ENCODE data around the gene PIGZ.

PIGZ gene

DNA sequence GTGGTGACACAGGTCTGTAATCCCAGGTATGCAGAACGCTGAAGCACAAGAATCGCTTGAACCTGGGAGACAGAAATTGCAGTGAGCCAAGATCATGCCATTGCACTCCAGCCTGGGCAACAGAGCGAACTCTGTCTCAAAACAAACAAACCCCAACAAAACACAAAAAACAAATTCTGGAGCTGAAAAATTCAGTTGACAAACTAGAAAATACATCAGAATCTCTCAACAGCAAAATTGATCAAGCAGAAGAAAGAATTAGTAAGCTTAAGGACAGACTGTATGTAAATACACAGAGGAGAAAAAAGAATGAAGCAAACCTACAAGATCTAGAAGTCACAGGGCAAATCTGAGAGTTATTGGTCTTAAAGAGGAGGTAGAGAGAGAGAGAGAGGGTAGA lies 51.6 kb downstream of the PIGZ start:
- Histone ChIP-seq H3K27me3 (ENCODE audit: low read depth, low read length) (no peaks in the 10 kb centered on the region), H3K36me3 (ENCODE audit: control insufficient read depth in 1 of 2, insufficient read depth in 2 of 2, low read length in 2 of 2) (peaks cover 9 to 12% of the 10 kb centered on the region in 2 donors), H3K27ac (ENCODE audit: low read length) (no peak overlapping the region), H3K9me3 (ENCODE audit: control insufficient read depth in 1 of 2, low read length in 2 of 2) (no peaks in the 10 kb centered on the region), H3K4me1 (ENCODE audit: control insufficient read depth in 1 of 2, insufficient read depth in 2 of 2, low read length in 2 of 2) (no peaks in the 10 kb centered on the region), H3K4me3 (ENCODE audit: low read depth in 1 of 2, low read length in 2 of 2) (no peak overlapping the region)

DNA sequence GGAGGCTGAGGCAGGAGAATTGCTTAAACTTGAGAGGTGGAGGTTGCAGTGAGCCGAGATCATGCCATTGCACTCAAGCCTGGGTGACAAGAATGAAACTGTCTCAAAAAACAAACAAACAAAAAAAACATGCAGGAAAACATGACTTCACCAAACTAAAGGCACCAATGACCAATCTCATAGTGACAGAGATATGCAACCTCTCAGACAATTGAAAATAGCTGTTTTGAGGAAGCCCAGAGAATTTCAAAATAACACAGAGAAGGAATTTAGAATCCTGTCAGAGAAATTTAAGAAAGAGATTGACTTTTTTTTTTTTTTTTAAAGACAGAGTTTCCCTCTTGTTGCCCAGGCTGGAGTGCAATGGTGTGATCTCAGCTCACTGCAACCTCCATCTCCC lies 52.4 kb downstream of the PIGZ start:
- peaks cover 9 to 12% of the 10 kb centered on the region in 2 donors for H3K36me3 ChIP-seq (ENCODE audit: control insufficient read depth in 1 of 2, insufficient read depth in 2 of 2, low read length in 2 of 2)
- no peaks in the 10 kb centered on the region for H3K9me3 ChIP-seq (ENCODE audit: control insufficient read depth in 1 of 2, low read length in 2 of 2)
- H3K4me1 ChIP-seq (ENCODE audit: control insufficient read depth in 1 of 2, insufficient read depth in 2 of 2, low read length in 2 of 2), result no peaks in the 10 kb centered on the region
- no peak overlapping the region for H3K4me3 ChIP-seq (ENCODE audit: low read depth in 1 of 2, low read length in 2 of 2)
- H3K27me3 ChIP-seq (ENCODE audit: low read depth, low read length), result no peaks in the 10 kb centered on the region
- H3K27ac ChIP-seq (ENCODE audit: low read length), result no peak overlapping the region

DNA sequence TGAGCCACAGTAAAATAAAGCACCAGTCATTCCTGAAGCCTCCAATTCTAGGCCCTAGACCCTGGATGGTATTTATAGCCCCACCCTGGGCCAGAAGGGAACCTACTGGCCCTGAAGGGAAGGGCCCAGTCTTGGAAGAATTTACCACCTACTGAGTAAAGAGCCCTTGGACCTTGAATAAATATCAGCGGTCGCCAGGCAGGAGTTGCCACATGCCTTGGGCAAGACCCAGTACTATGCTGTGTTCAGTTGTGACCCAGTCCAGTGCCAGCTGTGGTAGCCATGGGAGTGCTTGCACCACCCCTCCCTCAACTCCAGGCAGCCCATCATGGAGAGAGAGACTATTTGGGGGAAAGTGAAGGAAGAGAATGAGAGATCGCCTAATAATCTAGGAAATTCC lies 53.3 kb downstream of the PIGZ start:
- Histone ChIP-seq H3K27ac (ENCODE audit: low read length) (no peak overlapping the region), H3K9me3 (ENCODE audit: control insufficient read depth in 1 of 2, low read length in 2 of 2) (no peaks in the 10 kb centered on the region), H3K36me3 (ENCODE audit: control insufficient read depth in 1 of 2, insufficient read depth in 2 of 2, low read length in 2 of 2) (peaks cover 9 to 12% of the 10 kb centered on the region in 2 donors), H3K4me1 (ENCODE audit: control insufficient read depth in 1 of 2, insufficient read depth in 2 of 2, low read length in 2 of 2) (no peaks in the 10 kb centered on the region), H3K27me3 (ENCODE audit: low read depth, low read length) (no peaks in the 10 kb centered on the region), H3K4me3 (ENCODE audit: low read depth in 1 of 2, low read length in 2 of 2) (no peak overlapping the region)

DNA sequence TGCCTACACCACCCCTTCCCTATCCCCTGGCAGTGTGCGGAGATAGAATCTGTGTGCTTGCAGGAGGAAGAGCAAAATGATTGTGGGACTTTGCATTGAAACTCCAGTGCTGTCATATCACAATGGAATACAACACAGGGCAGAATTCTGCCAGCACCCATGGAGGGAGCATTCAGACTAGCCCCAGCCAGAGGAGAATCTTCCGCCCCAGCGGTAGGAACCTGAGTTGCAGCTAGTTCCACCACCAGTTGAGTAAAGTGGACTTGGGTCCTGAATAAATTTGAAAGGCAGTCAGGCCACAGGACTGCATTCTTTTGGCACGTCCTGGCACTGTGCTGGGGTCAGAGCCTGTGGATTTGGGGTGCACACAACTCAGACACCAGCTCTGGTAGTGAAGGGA lies 53.8 kb downstream of the PIGZ start:
- Histone ChIP-seq H3K9me3 (ENCODE audit: control insufficient read depth in 1 of 2, low read length in 2 of 2) (no peaks in the 10 kb centered on the region), H3K36me3 (ENCODE audit: control insufficient read depth in 1 of 2, insufficient read depth in 2 of 2, low read length in 2 of 2) (peaks cover 9 to 12% of the 10 kb centered on the region in 2 donors), H3K4me1 (ENCODE audit: control insufficient read depth in 1 of 2, insufficient read depth in 2 of 2, low read length in 2 of 2) (no peaks in the 10 kb centered on the region), H3K4me3 (ENCODE audit: low read depth in 1 of 2, low read length in 2 of 2) (no peak overlapping the region), H3K27ac (ENCODE audit: low read length) (no peak overlapping the region), H3K27me3 (ENCODE audit: low read depth, low read length) (no peaks in the 10 kb centered on the region)

DNA sequence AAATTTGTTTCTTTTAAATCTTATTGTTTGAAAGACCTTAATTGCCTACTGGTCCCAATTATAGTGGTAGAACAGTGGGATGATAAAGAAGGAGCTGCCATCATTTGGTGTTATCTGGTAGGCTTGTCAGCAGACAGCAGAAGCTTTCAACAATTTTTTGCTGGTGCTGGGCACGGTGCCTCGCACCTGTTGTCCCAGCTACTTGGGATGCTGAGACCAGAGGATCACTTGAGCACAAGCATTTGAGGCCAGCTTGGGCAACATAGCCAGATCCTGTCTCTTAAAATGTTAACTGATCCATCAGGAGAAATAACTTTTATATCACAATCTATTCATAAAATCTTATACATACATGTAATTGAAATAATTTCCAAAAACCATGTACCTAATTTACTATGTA lies 64.9 kb downstream of the PIGZ start:
- Histone ChIP-seq H3K27me3 (ENCODE audit: low read depth, low read length) (no peaks in the 10 kb centered on the region), H3K36me3 (ENCODE audit: control insufficient read depth in 1 of 2, insufficient read depth in 2 of 2, low read length in 2 of 2) (peaks cover 24 to 63% of the 10 kb centered on the region in 2 donors), H3K27ac (ENCODE audit: low read length) (no peak overlapping the region), H3K9me3 (ENCODE audit: control insufficient read depth in 1 of 2, low read length in 2 of 2) (no peaks in the 10 kb centered on the region), H3K4me1 (ENCODE audit: control insufficient read depth in 1 of 2, insufficient read depth in 2 of 2, low read length in 2 of 2) (no peaks in the 10 kb centered on the region), H3K4me3 (ENCODE audit: low read depth in 1 of 2, low read length in 2 of 2) (no peak overlapping the region)

DNA sequence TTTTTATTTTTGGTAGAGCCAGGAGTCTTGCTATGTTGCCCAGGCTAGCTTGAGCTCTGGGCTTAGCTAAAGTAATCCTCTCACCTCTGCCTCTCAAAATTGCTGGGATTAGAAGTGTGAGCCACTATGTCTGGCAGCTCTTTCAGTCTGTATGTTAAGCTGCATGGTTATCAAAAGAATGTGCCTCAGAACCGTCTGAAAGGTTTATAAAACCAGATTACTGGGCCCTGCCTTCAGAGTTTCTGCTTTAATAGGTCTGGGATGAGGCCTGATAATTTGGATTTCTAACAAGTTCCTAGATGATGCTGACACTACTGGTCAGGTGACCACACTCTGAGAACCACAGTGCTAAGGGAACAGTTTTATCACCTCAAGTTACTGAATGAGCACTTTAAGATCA lies 66.3 kb downstream of the PIGZ start:
- Histone ChIP-seq H3K4me1 (ENCODE audit: control insufficient read depth in 1 of 2, insufficient read depth in 2 of 2, low read length in 2 of 2) (no peaks in the 10 kb centered on the region), H3K9me3 (ENCODE audit: control insufficient read depth in 1 of 2, low read length in 2 of 2) (no peaks in the 10 kb centered on the region), H3K27me3 (ENCODE audit: low read depth, low read length) (no peaks in the 10 kb centered on the region), H3K27ac (ENCODE audit: low read length) (no peak overlapping the region), H3K36me3 (ENCODE audit: control insufficient read depth in 1 of 2, insufficient read depth in 2 of 2, low read length in 2 of 2) (peaks cover 24 to 57% of the 10 kb centered on the region in 2 donors), H3K4me3 (ENCODE audit: low read depth in 1 of 2, low read length in 2 of 2) (no peak overlapping the region)

DNA sequence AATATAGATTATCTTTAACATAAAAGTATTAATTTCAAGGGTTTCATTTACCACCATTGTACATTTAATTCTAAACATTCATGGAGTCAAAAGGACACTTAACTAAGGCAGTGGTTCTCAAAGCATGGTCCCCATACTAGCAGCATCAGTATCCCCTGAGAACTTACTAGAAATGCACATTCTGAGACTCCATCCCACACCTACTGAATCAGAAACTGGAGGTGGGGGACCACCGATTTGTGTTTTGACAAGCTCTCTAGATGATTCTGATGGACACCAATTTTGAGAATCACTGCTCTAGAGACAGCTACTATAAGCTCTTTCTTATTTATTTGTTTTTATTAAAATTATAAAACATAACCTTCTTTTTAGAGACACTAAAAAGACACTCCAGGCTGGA lies 66.9 kb downstream of the PIGZ start:
- Histone ChIP-seq H3K9me3 (ENCODE audit: control insufficient read depth in 1 of 2, low read length in 2 of 2) (no peaks in the 10 kb centered on the region), H3K4me3 (ENCODE audit: low read depth in 1 of 2, low read length in 2 of 2) (no peak overlapping the region), H3K36me3 (ENCODE audit: control insufficient read depth in 1 of 2, insufficient read depth in 2 of 2, low read length in 2 of 2) (peaks cover 24 to 53% of the 10 kb centered on the region in 2 donors), H3K27ac (ENCODE audit: low read length) (no peak overlapping the region), H3K27me3 (ENCODE audit: low read depth, low read length) (no peaks in the 10 kb centered on the region), H3K4me1 (ENCODE audit: control insufficient read depth in 1 of 2, insufficient read depth in 2 of 2, low read length in 2 of 2) (no peaks in the 10 kb centered on the region)
